Posterior cingulate gyrus (tissue), 11 donors: ENCODE data around the gene MGARP.
"Not testable (repeated sequence)": the region's sequence is repeated elsewhere in the genome, so short reads cannot be mapped to it uniquely, and the experiment has no call there.

ENCODE experiments used
- DNase-seq, 10 donors: peaks; one replicate each; pipeline versions ENCODE4 v3.0.0 to v3.0.0-alpha.2; 2020 to 2021; ENCODE audit warnings: mixed read lengths in 3 of 10
- intact Hi-C: fragments of 100-400 bp; cut with DNase I; formaldehyde crosslinking; loops from one replicate; pipeline ENCODE4 v1.15.1; 2023

Gene MGARP

GRCh38 chr4:139299536-139299935 lies 19.5 kb upstream of the MGARP start:
- intact Hi-C loops: loop anchor here (5.0 kb wide), 1 partner anchor 158 kb away; no protein-coding TSS in a partner anchor
- DNase-seq: no peak

- intact Hi-C loops: loop anchor here (5.0 kb wide), 1 partner anchor 160 kb away; no protein-coding TSS in a partner anchor
- no peak for DNase-seq
Observed at GRCh38 chr4:139297001-139297410, 17.0 kb upstream of the MGARP start.

- no peak for DNase-seq
- intact Hi-C loops: loop anchor here (1.0 to 5.0 kb wide), 4 partner anchors 67 to 266 kb away; no protein-coding TSS in a partner anchor
Observed at GRCh38 chr4:139295942-139296299, 15.9 kb upstream of the MGARP start.

GRCh38 chr4:139295206-139295941 lies 15.3 kb upstream of the MGARP start:
- DNase-seq: peak; percentile 96 to 100 (median 99)
- intact Hi-C loops: loop anchor here (1.0 to 5.0 kb wide), 4 partner anchors 67 to 265 kb away; no protein-coding TSS in a partner anchor

GRCh38 chr4:139286186-139286698 lies 6.2 kb upstream of the MGARP start:
- no peak for DNase-seq
- intact Hi-C loops: no loop called here

- intact Hi-C loops: no loop called here
- DNase-seq: no peak
Observed at GRCh38 chr4:139282721-139283075, 2.7 kb upstream of the MGARP start.

GRCh38 chr4:139282065-139282720 lies 2.2 kb upstream of the MGARP start:
- intact Hi-C loops: no loop called here
- DNase-seq: no peak

- peak in 2 of 10 donors; percentile 18 to 19 for DNase-seq
- intact Hi-C loops: no loop called here
Observed at GRCh38 chr4:139278912-139279759, 889 bp downstream of the MGARP start.

- intact Hi-C loops: no loop called here
- no peak for DNase-seq
Observed at GRCh38 chr4:139278485-139278884, 1.5 kb downstream of the MGARP start.

- intact Hi-C loops: no loop called here
- DNase-seq: no peak
Observed at GRCh38 chr4:139275281-139275735, 4.7 kb downstream of the MGARP start.

GRCh38 chr4:139274790-139275189 lies 5.2 kb downstream of the MGARP start:
- intact Hi-C loops: no loop called here
- no peak for DNase-seq

- intact Hi-C loops: no loop called here
- DNase-seq: no peak
Observed at GRCh38 chr4:139273835-139274234, 6.2 kb downstream of the MGARP start.

- intact Hi-C loops: no loop called here
- DNase-seq: no peak
Observed at GRCh38 chr4:139267301-139267700, 12.7 kb downstream of the MGARP start.

GRCh38 chr4:139266583-139267257 lies 13.3 kb downstream of the MGARP start:
- peak in 6 of 10 donors; percentile 14 to 88 (median 30) for DNase-seq
- intact Hi-C loops: no loop called here

- intact Hi-C loops: no loop called here
Observed at GRCh38 chr4:139266208-139266582, 13.8 kb downstream of the MGARP start.

GRCh38 chr4:139265654-139266053 lies 14.4 kb downstream of the MGARP start:
- intact Hi-C loops: no loop called here
- DNase-seq: no peak

More at GRCh38 chr4:139266208-139266582, 13.8 kb downstream of the MGARP start:
- DNase-seq: no peak

GRCh38 chr4:139256349-139256748 lies 23.7 kb downstream of the MGARP start:
- DNase-seq: no peak
- intact Hi-C loops: no loop called here

GRCh38 chr4:139255581-139255980 lies 24.4 kb downstream of the MGARP start:
- DNase-seq, intact Hi-C loops: not testable (repeated sequence)

- DNase-seq: no peak
- intact Hi-C loops: no loop called here
Observed at GRCh38 chr4:139253713-139254112, 26.3 kb downstream of the MGARP start.

- intact Hi-C loops: no loop called here
- DNase-seq: no peak
Observed at GRCh38 chr4:139253046-139253445, 27.0 kb downstream of the MGARP start.
